IMR-90 (cell line): ENCODE data around the gene PHAF1. TPM values are rescaled to one million over a fixed set of nuclear protein-coding genes. Genes with fewer than 3 reads are reported as not detected.

ENCODE experiments used
- ATAC-seq: fragments of 200-7000 bp; cut with Tn5 transposase; 2 replicates; pipeline ENCODE4 v1.9.1; 2020; ENCODE audit warnings: low read depth, mild to moderate bottlenecking, moderate library complexity
- BruUV-seq: library from RNA; stranded (reverse); fragments of 400-500 nt; replicated peaks from 2 replicates; lab custom pipeline; 2021; lab: Mats Ljungman, UMichigan
- CTCF ChIA-PET: fragments of 300-600 bp; formaldehyde crosslinking; extraction: SDS; loops from one replicate; lab custom pipeline; 2021; ENCODE audit warnings: antibody characterized with exemption; lab: Yijun Ruan, JAX
- POLR2A ChIA-PET: fragments of 300-600 bp; sonication (Branson Sonifier 250); formaldehyde crosslinking; loops from one replicate; lab custom pipeline; 2022; ENCODE audit warnings: antibody characterized with exemption; ENCODE audit not compliant: unreplicated experiment; lab: Charles Lee
- DNase-seq: peaks from one replicate; pipeline ENCODE4 v3.0.0; 2013
- H2AFZ ChIP-seq: replicated peaks from 2 replicates; pipeline ENCODE3; 2013; ENCODE audit warnings: low read length, mild to moderate bottlenecking; ENCODE audit not compliant: poor library complexity
- H2AK5ac ChIP-seq: 2 replicates; pipeline ENCODE4 v1.6.1; 2013; ENCODE audit warnings: low read depth, low read length, inconsistent platforms
- H2AK9ac ChIP-seq: replicated peaks from 2 replicates; pipeline ENCODE3; 2013; ENCODE audit warnings: mild to moderate bottlenecking, low read depth, low read length, moderate library complexity; ENCODE audit not compliant: poor library complexity
- H2BK120ac ChIP-seq: 2 replicates; pipeline ENCODE4 v1.6.1; 2013; ENCODE audit warnings: low read depth, low read length, inconsistent platforms
- H2BK15ac ChIP-seq: 3 replicates; pipeline ENCODE4 v1.6.1; 2013; ENCODE audit warnings: low read depth, low read length, inconsistent platforms
- H2BK20ac ChIP-seq: 2 replicates; pipeline ENCODE4 v1.6.1; 2013; ENCODE audit warnings: low read depth, mild to moderate bottlenecking, inconsistent platforms, low read length, moderate library complexity
- H2BK5ac ChIP-seq: 2 replicates; pipeline ENCODE4 v1.6.1; 2013; ENCODE audit warnings: mild to moderate bottlenecking, low read depth, low read length, inconsistent platforms; ENCODE audit not compliant: poor library complexity, severe bottlenecking
- H3K14ac ChIP-seq: replicated peaks from 2 replicates; pipeline ENCODE4 v1.6.1; 2013; ENCODE audit warnings: low read depth, low read length, inconsistent platforms
- H3K18ac ChIP-seq: 2 replicates; pipeline ENCODE4 v1.6.1; 2013; ENCODE audit warnings: low read depth, low read length, control low read depth
- H3K23ac ChIP-seq: 2 replicates; pipeline ENCODE4 v1.6.1; 2013; ENCODE audit warnings: low read depth, low read length, inconsistent platforms
- H3K27ac ChIP-seq: 2 replicates; pipeline ENCODE4 v1.5.1; 2013; ENCODE audit warnings: mild to moderate bottlenecking, control low read depth, low read length; ENCODE audit not compliant: insufficient read depth
- H3K27me3 ChIP-seq: 2 replicates; pipeline ENCODE4 v1.6.1; 2013; ENCODE audit warnings: low read length; ENCODE audit not compliant: control insufficient read depth, insufficient read depth
- H3K36me3 ChIP-seq: 2 replicates; pipeline ENCODE4 v1.6.1; 2013; ENCODE audit warnings: low read length, mixed read lengths; ENCODE audit not compliant: control insufficient read depth, insufficient read depth
- H3K4ac ChIP-seq: 2 replicates; pipeline ENCODE4 v1.6.1; 2013; ENCODE audit warnings: low read depth, low read length, inconsistent platforms
- H3K4me1 ChIP-seq: 2 replicates; pipeline ENCODE4 v1.6.1; 2013; ENCODE audit warnings: low read length, mixed read lengths; ENCODE audit not compliant: control insufficient read depth, insufficient read depth
- H3K4me2 ChIP-seq: 2 replicates; pipeline ENCODE4 v1.6.1; 2013; ENCODE audit warnings: low read depth, mild to moderate bottlenecking, control low read depth, low read length, moderate library complexity
- H3K4me3 ChIP-seq: 2 replicates; pipeline ENCODE4 v1.5.1; 2013; ENCODE audit warnings: low read depth, mild to moderate bottlenecking, control low read depth, low read length, moderate library complexity; ENCODE audit not compliant: insufficient read depth
- H3K56ac ChIP-seq: 2 replicates; pipeline ENCODE4 v1.6.1; 2013; ENCODE audit warnings: low read length, inconsistent platforms; ENCODE audit not compliant: insufficient read depth; ENCODE audit errors: extremely low read depth
- H3K79me1 ChIP-seq, 2 experiments: 2 replicates each; pipeline ENCODE4 v1.6.1; 2013; ENCODE audit warnings: low read length in 2 of 2, inconsistent platforms in 1 of 2, low read depth in 1 of 2
- H3K9ac ChIP-seq: 2 replicates; pipeline ENCODE4 v1.6.1; 2013; ENCODE audit warnings: low read depth, low read length, control low read depth
- H3K9me1 ChIP-seq: 2 replicates; pipeline ENCODE4 v1.6.1; 2013; ENCODE audit warnings: low read length, inconsistent platforms; ENCODE audit not compliant: insufficient read depth
- H3K9me3 ChIP-seq: 2 replicates; pipeline ENCODE4 v1.6.1; 2013; ENCODE audit warnings: low read length; ENCODE audit not compliant: control insufficient read depth, insufficient read depth
- H4K20me1 ChIP-seq: 2 replicates; pipeline ENCODE4 v1.6.1; 2013; ENCODE audit warnings: low read length, inconsistent platforms; ENCODE audit not compliant: insufficient read depth
- H4K5ac ChIP-seq: 2 replicates; pipeline ENCODE4 v1.6.1; 2013; ENCODE audit warnings: mild to moderate bottlenecking, low read depth, low read length, control low read depth
- H4K8ac ChIP-seq, 2 experiments: 2 replicates each; pipeline ENCODE4 v1.6.1; 2013; ENCODE audit warnings: low read depth in 2 of 2, low read length in 2 of 2, control low read depth in 1 of 2, inconsistent platforms in 1 of 2
- H4K91ac ChIP-seq: 2 replicates; pipeline ENCODE4 v1.6.1; 2013; ENCODE audit warnings: low read depth, low read length, inconsistent platforms; ENCODE audit not compliant: insufficient read depth
- CEBPB ChIP-seq: IDR thresholded peaks from 2 replicates; pipeline ENCODE4 v1.6.1; 2012; ENCODE audit warnings: low read depth, low read length, improper control_type of control experiment
- CTCF ChIP-seq: conservative IDR thresholded peaks from 2 replicates; pipeline ENCODE4 v1.5.1; 2012; ENCODE audit warnings: mild to moderate bottlenecking, low read depth, low read length, improper control_type of control experiment
- FOS ChIP-seq: fragments of 150-350 bp; IDR thresholded peaks from 2 replicates; pipeline ENCODE4 v1.6.1; 2016; ENCODE audit warnings: low read depth, low read length
- MAFK ChIP-seq: IDR thresholded peaks from 2 replicates; pipeline ENCODE4 v1.6.1; 2012; ENCODE audit warnings: low read depth, low read length, improper control_type of control experiment
- MAZ ChIP-seq: IDR thresholded peaks from 2 replicates; pipeline ENCODE4 v1.6.1; 2012; ENCODE audit warnings: low read depth, mild to moderate bottlenecking, low read length, improper control_type of control experiment, moderate library complexity, borderline replicate concordance
- MXI1 ChIP-seq: IDR thresholded peaks from 2 replicates; pipeline ENCODE4 v1.6.1; 2012; ENCODE audit warnings: low read depth, mild to moderate bottlenecking, low read length, moderate library complexity, borderline replicate concordance
- NFE2L2 ChIP-seq: fragments of 150-350 bp; IDR thresholded peaks from 2 replicates; pipeline ENCODE4 v1.6.1; 2016; ENCODE audit warnings: low read depth, mild to moderate bottlenecking, low read length
- POLR2A ChIP-seq: IDR thresholded peaks from 2 replicates; pipeline ENCODE4 v1.6.1; 2012; ENCODE audit warnings: mild to moderate bottlenecking, low read depth, low read length
- RAD21 ChIP-seq: IDR thresholded peaks from 2 replicates; pipeline ENCODE4 v1.6.1; 2012; ENCODE audit warnings: low read length, improper control_type of control experiment
- RCOR1 ChIP-seq: IDR thresholded peaks from 2 replicates; pipeline ENCODE4 v1.6.1; 2012; ENCODE audit warnings: mild to moderate bottlenecking, low read length, improper control_type of control experiment; ENCODE audit not compliant: insufficient replicate concordance
- RFX5 ChIP-seq: IDR thresholded peaks from 2 replicates; pipeline ENCODE4 v1.8.0; 2012; ENCODE audit warnings: low read depth, mild to moderate bottlenecking, low read length, moderate library complexity
- SMC3 ChIP-seq: fragments of 150-350 bp; IDR thresholded peaks from 2 replicates; pipeline ENCODE4 v1.6.1; 2016; ENCODE audit warnings: low read depth, mild to moderate bottlenecking, antibody characterized with exemption, low read length, moderate library complexity
- USF2 ChIP-seq: fragments of 150-350 bp; IDR thresholded peaks from 2 replicates; pipeline ENCODE4 v1.6.1; 2017; ENCODE audit warnings: mild to moderate bottlenecking, antibody characterized with exemption, low read length, low read depth
- WGBS, 2 experiments: methylation state at CpG; one replicate each; pipeline versions ENCODE4 v1.1.5 to v1.1.7; 2013; ENCODE audit warnings: missing lambda C conversion rate in 2 of 2; ENCODE audit not compliant: insufficient read length in 1 of 2; ENCODE audit errors: extremely low coverage in 2 of 2; 5-methylcytosine and 5-hydroxymethylcytosine counted together
- dilution Hi-C: fragments of 300-500 bp; cut with HindIII; formaldehyde crosslinking; loops from one replicate; pipeline ENCODE4 v1.14.3; 2018; ENCODE audit warnings: low sequenced_read_pairs; ENCODE audit not compliant: unreplicated experiment
- in situ Hi-C: fragments of 300-500 bp; cut with MboI; formaldehyde crosslinking; loops from 3 replicates; pipeline ENCODE4 v1.14.3; 2019; ENCODE audit warnings: low sequenced_read_pairs, inconsistent platforms, mixed read lengths
- intact Hi-C: fragments of 100-400 bp; cut with micrococcal nuclease; formaldehyde crosslinking; loops from 2 replicates; pipeline ENCODE4 v1.10.0; 2022
- polyA plus RNA-seq, 3 experiments: library from polyadenylated mRNA; depleted of rRNA; stranded (reverse); fragments of >200 nt; gene quantifications; 2 replicates each; pipeline ENCODE4 v1.2.3, GENCODE V29; 2012; ENCODE audit warnings: low replicate concordance in 1 of 3
- total RNA-seq: library from RNA; depleted of rRNA; stranded (reverse); fragments of >200 nt; gene quantifications from 2 replicates; pipeline ENCODE4 v1.2.3, GENCODE V29; 2012
- TF ChIP-seq, protein P1 (sequence below): fragments of 150-350 bp; IDR thresholded peaks from 2 replicates; pipeline ENCODE4 v1.6.1; 2016; ENCODE audit warnings: low read depth, mild to moderate bottlenecking, low read length, moderate library complexity, borderline replicate concordance

PHAF1 gene
- total and polyA plus RNA-seq, 2 of the 4 experiments (the other 2 are of a cell fraction), result 14.0 to 19.8 TPM

GRCh38 chr16:67182288-67182687 is 72.5 kb downstream of the PHAF1 start (continued):
- TF ChIP-seq MXI1 (no peak), MAFK (no peak), POLR2A (no peak)

- no peak for ATAC-seq
- peak overlapping the region; percentile 88 for H3K14ac ChIP-seq
- H2AK5ac ChIP-seq, result peak overlapping the region; percentile 11; the same call in 1 of the 2 replicates
- H3K4me2 ChIP-seq, result peak overlapping the region; percentile 63
- peaks cover 24% of the 10 kb centered on the region for H4K20me1 ChIP-seq
- WGBS, 2 experiments, result 0% methylated on average over 2 of the region's 11 CpGs; no CpG with 5 or more reads in 1 of the 2 experiments
- H3K23ac ChIP-seq, result peak overlapping the region; percentile 66; the same call in 1 of the 2 replicates
- H4K8ac ChIP-seq, result peak overlapping the region; percentile 36 to 78
- H3K36me3 ChIP-seq, result no peaks in the 10 kb centered on the region; the same call in 1 of the 2 replicates
- H2AFZ ChIP-seq, result peak overlapping the region; percentile 97
- peak overlapping the region; percentile 68 for H2AK9ac ChIP-seq
- peak overlapping the region; percentile 3; the same call in 1 of the 3 replicates for H2BK15ac ChIP-seq
- intact Hi-C loops (loop anchor here (10.0 kb wide), 1 partner anchor 168 kb away; no protein-coding TSS in a partner anchor), in situ Hi-C loops (no loop called here), dilution Hi-C loops (no loop called here)
- peaks cover 19 to 35% of the 10 kb centered on the region in 2 experiments for H3K79me1 ChIP-seq
- ChIA-PET CTCF (no interaction called here), POLR2A (no interaction called here)
- peak overlapping the region; percentile 2 for H2BK5ac ChIP-seq
- peak overlapping the region; percentile 11; the same call in 1 of the 2 replicates for H3K9ac ChIP-seq
- H2BK20ac ChIP-seq, result no peak overlapping the region
- peaks cover 13% of the 10 kb centered on the region for H3K4me1 ChIP-seq
- peak overlapping the region; percentile 72 for H3K4ac ChIP-seq
- no peak for DNase-seq
- no TSS peak for BruUV-seq
- peak overlapping the region; percentile 46; the same call in 1 of the 2 replicates for H4K91ac ChIP-seq
- H3K9me3 ChIP-seq, result no peaks in the 10 kb centered on the region
- peak overlapping the region; percentile 7; the same call in 1 of the 2 replicates for H3K27ac ChIP-seq
- H3K56ac ChIP-seq, result peak overlapping the region; percentile 5; the same call in 1 of the 2 replicates
- peak overlapping the region; percentile 62 for H3K4me3 ChIP-seq
- H4K5ac ChIP-seq, result no peak overlapping the region
- no peak overlapping the region for H3K18ac ChIP-seq
- peaks cover 13% of the 10 kb centered on the region for H3K9me1 ChIP-seq
- H2BK120ac ChIP-seq, result peak overlapping the region; percentile 28
- H3K27me3 ChIP-seq, result no peaks in the 10 kb centered on the region
- TF ChIP-seq NFE2L2 (no peak), RCOR1 (no peak), CEBPB (no peak), USF2 (no peak), SMC3 (no peak), CTCF (no peak), RAD21 (no peak), MAFK (no peak), MAZ (no peak), MXI1 (no peak), FOS (no peak), RFX5 (no peak)
- TF ChIP-seq, protein P1, sequence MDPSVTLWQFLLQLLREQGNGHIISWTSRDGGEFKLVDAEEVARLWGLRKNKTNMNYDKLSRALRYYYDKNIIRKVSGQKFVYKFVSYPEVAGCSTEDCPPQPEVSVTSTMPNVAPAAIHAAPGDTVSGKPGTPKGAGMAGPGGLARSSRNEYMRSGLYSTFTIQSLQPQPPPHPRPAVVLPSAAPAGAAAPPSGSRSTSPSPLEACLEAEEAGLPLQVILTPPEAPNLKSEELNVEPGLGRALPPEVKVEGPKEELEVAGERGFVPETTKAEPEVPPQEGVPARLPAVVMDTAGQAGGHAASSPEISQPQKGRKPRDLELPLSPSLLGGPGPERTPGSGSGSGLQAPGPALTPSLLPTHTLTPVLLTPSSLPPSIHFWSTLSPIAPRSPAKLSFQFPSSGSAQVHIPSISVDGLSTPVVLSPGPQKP, result no peak
These were observed 73.5 kb downstream of the PHAF1 start for GRCh38 chr16:67183284-67183626.
